ENCODE data around the gene NPEPL1. TPM values are rescaled to one million over a fixed set of nuclear protein-coding genes. Genes with fewer than 3 reads are reported as not detected.

Gene NPEPL1
- total RNA-seq, 1 donor from 2014 or later, result 37.6 TPM

DNA sequence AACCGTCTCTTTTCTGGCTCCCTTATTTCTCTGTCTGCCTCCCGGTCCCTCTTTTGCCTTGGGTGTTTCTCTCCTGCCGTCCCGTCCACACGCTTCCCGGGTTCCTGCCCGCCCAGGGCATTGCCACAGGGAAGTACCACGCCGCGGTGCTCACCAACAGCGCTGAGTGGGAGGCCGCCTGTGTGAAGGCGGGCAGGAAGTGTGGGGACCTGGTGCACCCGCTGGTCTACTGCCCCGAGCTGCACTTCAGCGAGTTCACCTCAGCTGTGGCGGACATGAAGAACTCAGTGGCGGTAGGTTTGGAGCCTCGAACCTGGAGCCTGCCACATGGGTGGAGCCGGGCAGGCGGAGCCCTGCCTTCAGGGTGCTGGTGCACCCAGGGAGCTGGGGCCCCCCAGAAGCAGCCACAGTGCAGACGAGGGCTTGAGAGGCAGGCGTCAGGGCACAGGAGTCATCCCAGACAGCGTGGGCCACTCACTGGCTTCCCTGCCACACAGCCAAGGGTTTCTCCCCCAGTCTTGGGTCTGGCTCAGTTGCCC is 21.3 kb downstream of the NPEPL1 start:
- no peak for DNase-seq (ENCODE audit: low spot score)
- Mint-ChIP-seq H3K4me3 (ENCODE audit: unreplicated experiment) (no peak overlapping the region), H3K27ac (ENCODE audit: unreplicated experiment) (no peak overlapping the region), H3K36me3 (ENCODE audit: low read depth, unreplicated experiment) (no peaks in the 10 kb centered on the region), H3K4me1 (ENCODE audit: unreplicated experiment) (peaks cover 6% of the 10 kb centered on the region), H3K9me3 (ENCODE audit: unreplicated experiment) (no peaks in the 10 kb centered on the region), H3K27me3 (ENCODE audit: unreplicated experiment) (peaks cover 5% of the 10 kb centered on the region)
- TF ChIP-seq CTCF (IDR thresholded peaks at IDR 0.05; ENCODE audit: unreplicated experiment), result no peak

DNA sequence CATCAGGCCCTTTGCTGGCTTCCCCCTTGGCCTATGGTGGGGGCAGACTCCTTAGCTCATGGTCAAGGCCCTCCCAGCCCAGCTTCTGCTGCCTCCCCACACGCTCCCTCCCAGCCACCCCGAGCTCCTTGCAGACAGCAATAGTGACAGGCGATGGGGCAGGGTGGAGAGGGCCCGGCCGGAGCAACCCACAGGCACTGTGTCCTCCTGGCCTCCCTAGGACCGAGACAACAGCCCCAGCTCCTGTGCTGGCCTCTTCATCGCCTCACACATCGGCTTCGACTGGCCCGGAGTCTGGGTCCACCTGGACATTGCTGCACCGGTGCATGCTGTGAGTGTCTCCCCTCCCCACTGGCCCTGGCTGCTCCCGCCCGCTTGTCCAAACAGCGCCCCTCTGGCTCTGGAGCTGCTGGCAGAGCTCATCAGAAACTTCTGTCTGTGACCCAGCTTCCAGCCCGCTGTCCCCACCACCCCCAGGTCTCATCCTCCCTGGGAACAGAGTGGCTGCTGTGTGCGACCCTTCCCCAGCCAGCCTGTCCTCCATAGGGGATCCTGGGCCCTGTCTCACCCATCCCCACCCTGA is 21.8 kb downstream of the NPEPL1 start:
- Mint-ChIP-seq H3K4me1 (ENCODE audit: unreplicated experiment) (peaks cover 3% of the 10 kb centered on the region), H3K9me3 (ENCODE audit: unreplicated experiment) (no peaks in the 10 kb centered on the region), H3K27ac (ENCODE audit: unreplicated experiment) (no peak overlapping the region), H3K36me3 (ENCODE audit: low read depth, unreplicated experiment) (no peaks in the 10 kb centered on the region), H3K27me3 (ENCODE audit: unreplicated experiment) (peaks cover 7% of the 10 kb centered on the region), H3K4me3 (ENCODE audit: unreplicated experiment) (no peak overlapping the region)
- no peak for TF ChIP-seq CTCF (IDR thresholded peaks at IDR 0.05; ENCODE audit: unreplicated experiment)
- peak; percentile 3 for DNase-seq (ENCODE audit: low spot score)

- Mint-ChIP-seq H3K4me3 (ENCODE audit: unreplicated experiment) (no peak overlapping the region), H3K27ac (ENCODE audit: unreplicated experiment) (no peak overlapping the region), H3K4me1 (ENCODE audit: unreplicated experiment) (peaks cover 3% of the 10 kb centered on the region), H3K9me3 (ENCODE audit: unreplicated experiment) (no peaks in the 10 kb centered on the region), H3K36me3 (ENCODE audit: low read depth, unreplicated experiment) (no peaks in the 10 kb centered on the region), H3K27me3 (ENCODE audit: unreplicated experiment) (peaks cover 7% of the 10 kb centered on the region)
- no peak for TF ChIP-seq CTCF (IDR thresholded peaks at IDR 0.05; ENCODE audit: unreplicated experiment)
- DNase-seq (ENCODE audit: low spot score), result no peak
Measured at GRCh38 chr20:58714923-58715351, 22.3 kb downstream of the NPEPL1 start.

GRCh38 chr20:58715391-58715800 is 22.8 kb downstream of the NPEPL1 start:
- H3K9me3 Mint-ChIP-seq (ENCODE audit: unreplicated experiment), result no peaks in the 10 kb centered on the region
- no peak overlapping the region for H3K4me3 Mint-ChIP-seq (ENCODE audit: unreplicated experiment)
- DNase-seq (ENCODE audit: low spot score), result peak; percentile 3
- peaks cover 3% of the 10 kb centered on the region for H3K4me1 Mint-ChIP-seq (ENCODE audit: unreplicated experiment)
- no peaks in the 10 kb centered on the region for H3K36me3 Mint-ChIP-seq (ENCODE audit: low read depth, unreplicated experiment)
- no peak overlapping the region for H3K27ac Mint-ChIP-seq (ENCODE audit: unreplicated experiment)
- TF ChIP-seq CTCF (IDR thresholded peaks at IDR 0.05; ENCODE audit: unreplicated experiment), result no peak
- peaks cover 7% of the 10 kb centered on the region for H3K27me3 Mint-ChIP-seq (ENCODE audit: unreplicated experiment)

DNA sequence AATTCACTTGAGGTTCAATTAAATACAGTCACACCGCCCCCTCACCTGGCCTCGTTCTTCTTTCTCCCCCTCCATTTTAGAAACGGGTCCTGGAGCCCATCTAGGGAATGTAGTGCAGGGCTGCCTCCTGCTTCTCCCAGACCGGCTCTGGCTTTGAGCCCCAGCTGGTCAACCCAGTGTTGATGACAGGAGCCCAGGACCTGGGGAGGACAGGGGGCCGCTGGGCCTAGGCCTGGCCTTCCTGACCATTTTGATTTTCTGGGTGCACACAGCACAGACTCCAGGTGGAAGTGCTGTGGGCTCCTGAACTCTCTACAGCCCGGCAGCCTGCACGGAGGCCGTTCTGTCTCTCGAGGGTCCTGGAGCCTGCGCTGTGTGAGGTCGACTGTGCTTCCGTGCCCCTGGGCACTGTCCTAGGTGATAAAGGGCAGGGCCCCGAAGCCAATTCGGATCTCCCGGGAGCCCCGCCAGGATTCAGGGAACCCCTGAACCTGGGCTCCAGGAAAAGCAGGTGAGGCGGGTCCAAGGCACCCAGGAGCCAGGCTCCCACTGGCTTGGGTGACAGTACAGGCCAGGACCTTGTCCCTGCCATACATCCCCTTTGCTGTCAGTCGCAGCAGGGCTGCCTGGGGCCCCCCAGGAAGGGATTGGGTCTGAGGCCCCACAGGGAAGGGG is 23.3 kb downstream of the NPEPL1 start:
- H3K36me3 Mint-ChIP-seq (ENCODE audit: low read depth, unreplicated experiment), result no peaks in the 10 kb centered on the region
- no peak for TF ChIP-seq CTCF (IDR thresholded peaks at IDR 0.05; ENCODE audit: unreplicated experiment)
- H3K4me1 Mint-ChIP-seq (ENCODE audit: unreplicated experiment), result peaks cover 3% of the 10 kb centered on the region
- no peak overlapping the region for H3K4me3 Mint-ChIP-seq (ENCODE audit: unreplicated experiment)
- peaks cover 8% of the 10 kb centered on the region for H3K27me3 Mint-ChIP-seq (ENCODE audit: unreplicated experiment)
- no peaks in the 10 kb centered on the region for H3K9me3 Mint-ChIP-seq (ENCODE audit: unreplicated experiment)
- no peak overlapping the region for H3K27ac Mint-ChIP-seq (ENCODE audit: unreplicated experiment)
- DNase-seq (ENCODE audit: low spot score), result no peak

All from endothelial cell (in vitro differentiated cells).